ENCODE results near the gene DSC3.
"Not testable (repeated sequence)": the region's sequence is repeated elsewhere in the genome, so short reads cannot be mapped to it uniquely, and the experiment has no call there.

Gene DSC3

GRCh38 chr18:31041271-31042083 is 1.1 kb downstream of the DSC3 start:
- DNase-seq (ENCODE audit: low spot score): no peak

- DNase-seq (ENCODE audit: low spot score): no peak
Measured at GRCh38 chr18:31040686-31041270, 1.8 kb downstream of the DSC3 start.

- DNase-seq (ENCODE audit: low spot score): no peak
Measured at GRCh38 chr18:31039426-31039825, 3.1 kb downstream of the DSC3 start.

- DNase-seq (ENCODE audit: low spot score): not testable (repeated sequence)
Measured at GRCh38 chr18:31037686-31038085, 4.9 kb downstream of the DSC3 start.

DNA sequence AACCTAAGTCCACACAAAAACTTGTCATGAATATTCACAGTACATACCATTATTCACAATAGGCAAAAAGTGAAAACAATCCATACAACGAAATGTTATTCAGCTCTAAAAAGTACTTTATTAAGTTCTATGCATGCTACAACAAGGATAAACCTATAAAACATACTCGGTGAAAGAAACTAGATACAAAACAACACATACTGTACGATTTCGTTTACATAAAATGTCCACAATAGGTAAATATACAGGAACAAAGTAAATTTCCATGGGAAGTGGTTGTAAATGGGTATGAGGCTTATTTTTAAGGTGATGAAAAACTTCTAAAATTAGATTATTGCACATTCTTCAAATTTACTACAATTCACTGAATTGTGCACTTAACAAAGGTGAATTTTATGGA is 8.0 kb downstream of the DSC3 start:
- no peak for DNase-seq (ENCODE audit: low spot score)

GRCh38 chr18:31030574-31031278 is 11.8 kb downstream of the DSC3 start:
- no peak for DNase-seq (ENCODE audit: low spot score)

- no peak for DNase-seq (ENCODE audit: low spot score)
Measured at GRCh38 chr18:31015715-31016434, 26.7 kb downstream of the DSC3 start.

GRCh38 chr18:31011455-31011854 is 31.1 kb downstream of the DSC3 start:
- DNase-seq (ENCODE audit: low spot score): not testable (repeated sequence)

DNA sequence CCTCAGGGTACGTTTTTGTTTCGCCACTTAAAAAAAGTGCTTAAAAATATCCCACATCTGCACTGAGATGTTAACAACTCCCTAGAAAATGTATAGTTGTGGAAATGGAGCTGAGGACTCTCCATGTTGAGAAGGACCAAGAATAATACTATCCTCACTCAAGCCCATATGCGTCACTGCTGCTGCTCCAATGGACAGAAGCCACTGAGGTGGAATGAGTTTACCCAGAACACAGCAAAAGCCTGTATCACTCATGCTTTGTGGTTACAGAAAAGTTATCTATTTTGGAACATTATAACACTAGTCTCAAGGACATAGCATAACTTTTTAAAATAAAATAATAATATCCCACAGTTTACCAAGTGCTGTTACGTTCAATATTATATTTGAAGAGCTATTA is 31.9 kb downstream of the DSC3 start:
- no peak for DNase-seq (ENCODE audit: low spot score)

GRCh38 chr18:30999887-31000628 is 42.5 kb downstream of the DSC3 start:
- no peak for DNase-seq (ENCODE audit: low spot score)

GRCh38 chr18:30999186-30999585 is 43.4 kb downstream of the DSC3 start:
- DNase-seq (ENCODE audit: low spot score): no peak

DNA sequence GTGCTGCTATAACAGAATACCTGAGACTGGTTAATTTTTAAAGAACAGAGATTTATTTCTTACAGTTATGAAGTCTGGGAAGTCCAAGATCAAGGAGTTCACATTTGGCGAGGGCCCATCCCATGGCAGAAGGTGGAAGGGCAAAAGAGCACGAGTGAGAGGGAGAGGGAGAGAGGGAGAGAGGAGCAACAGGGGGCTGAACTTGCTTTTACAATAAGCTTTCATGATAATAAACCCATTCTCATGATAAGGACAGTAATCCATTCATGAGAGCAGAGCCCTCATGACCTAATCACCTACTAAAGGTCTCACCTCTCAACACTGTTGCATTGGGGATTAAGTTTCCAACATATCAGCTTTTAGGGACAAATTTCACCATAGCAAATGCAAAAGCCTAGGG is 45.3 kb downstream of the DSC3 start:
- no peak for DNase-seq (ENCODE audit: low spot score)

- no peak for DNase-seq (ENCODE audit: low spot score)
Measured at GRCh38 chr18:30992231-30992630, 50.3 kb downstream of the DSC3 start.

DNA sequence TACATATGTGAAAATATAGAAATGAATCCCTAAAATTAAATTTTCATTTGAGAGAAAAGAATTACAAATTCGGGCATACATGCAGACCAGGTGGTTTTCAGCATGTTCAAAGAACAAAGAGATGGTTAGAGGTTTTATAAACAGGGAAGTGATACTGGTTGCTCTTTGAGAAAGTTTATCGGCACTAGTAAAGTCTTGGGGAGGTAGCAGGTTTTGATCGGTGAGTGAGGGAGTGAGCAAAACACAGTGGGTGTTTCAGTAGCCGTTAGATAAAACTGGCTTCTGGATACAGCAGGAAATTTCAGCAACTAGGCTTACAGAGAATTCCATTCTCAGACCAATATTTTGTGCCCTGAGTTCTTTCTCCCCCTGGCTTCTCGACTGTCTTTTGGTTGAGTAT is 51.1 kb downstream of the DSC3 start:
- no peak for DNase-seq (ENCODE audit: low spot score)

DNA sequence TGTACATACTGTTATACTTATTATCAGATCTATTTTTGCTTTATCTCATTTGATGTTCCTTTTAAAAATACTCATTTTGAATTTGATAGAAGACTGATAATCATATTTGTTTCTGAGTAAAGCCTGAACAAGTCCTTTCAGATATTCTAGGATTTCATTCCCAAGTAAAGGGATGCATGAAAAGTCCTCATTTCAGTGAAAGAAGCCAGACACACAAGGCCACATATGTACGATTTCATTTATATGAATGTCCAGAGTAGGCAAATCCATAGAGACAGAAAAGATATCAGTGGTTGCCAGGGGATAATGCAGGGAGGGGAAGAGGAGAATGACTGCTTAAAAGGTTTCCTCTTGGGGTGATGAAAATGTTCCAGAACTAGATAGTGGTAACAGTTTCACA is 53.4 kb downstream of the DSC3 start:
- DNase-seq (ENCODE audit: low spot score): no peak

DNA sequence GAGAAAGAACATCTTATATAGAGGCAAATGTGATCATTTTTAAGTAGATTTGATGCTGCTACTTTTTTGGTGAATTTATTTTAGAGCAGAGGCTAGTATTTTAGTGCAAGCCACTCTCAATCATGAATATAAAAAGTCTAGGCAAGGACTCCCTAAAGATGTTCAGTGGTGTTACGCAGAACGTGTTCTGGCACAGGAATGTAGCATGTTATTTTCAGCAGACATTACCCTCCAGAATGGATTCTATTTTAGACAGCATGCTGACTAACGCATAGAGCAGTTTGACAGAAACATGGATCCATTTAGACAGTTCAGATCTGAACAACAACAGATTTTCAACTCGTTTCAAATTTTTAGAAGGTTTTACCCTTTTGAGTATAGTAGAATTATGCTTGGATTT is 54.1 kb downstream of the DSC3 start:
- DNase-seq (ENCODE audit: low spot score): no peak

- no peak for DNase-seq (ENCODE audit: low spot score)
Measured at GRCh38 chr18:30987467-30988241, 54.9 kb downstream of the DSC3 start.

- DNase-seq (ENCODE audit: low spot score): no peak
Measured at GRCh38 chr18:30985753-30986152, 56.8 kb downstream of the DSC3 start.

GRCh38 chr18:30982285-30982992 is 60.1 kb downstream of the DSC3 start:
- no peak for DNase-seq (ENCODE audit: low spot score)

DNA sequence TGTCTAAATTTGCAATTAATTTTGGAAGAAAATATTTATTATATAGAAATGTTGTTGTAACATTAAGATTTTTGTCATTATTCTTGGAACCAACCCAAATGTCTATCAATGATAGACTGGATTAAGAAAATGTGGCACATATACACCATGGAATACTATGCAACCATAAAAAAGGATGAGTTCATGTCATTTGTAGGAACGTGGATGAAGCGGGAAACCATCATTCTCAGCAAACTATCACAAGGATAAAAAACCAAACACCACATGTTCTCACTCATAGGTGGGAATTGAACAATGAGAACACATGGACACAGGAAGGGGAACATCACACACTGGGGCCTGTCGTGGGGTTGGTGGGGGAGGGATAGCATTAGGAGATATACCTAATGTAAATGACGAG is 64.5 kb downstream of the DSC3 start:
- DNase-seq (ENCODE audit: low spot score): not testable (repeated sequence)

Measured in AG08395 (cell line).